K562 (cell line): Measurements from ENCODE around the gene MEAK7. TPM values are rescaled to one million over a fixed set of nuclear protein-coding genes. Genes with fewer than 3 reads are reported as not detected.

Experiments
- ADNP ChIP-seq: fragments of 200-800 bp; sonication (Bioruptor generic); IDR thresholded peaks from 2 replicates; pipeline ENCODE4 v1.6.1; 2016; ENCODE audit warnings: missing genetic modification characterization, missing compliant biosample characterization
- BCOR ChIP-seq: fragments of 450-650 bp; IDR thresholded peaks from 2 replicates; pipeline ENCODE4 v1.6.1; 2016
- EWSR1 ChIP-seq: fragments of 450-650 bp; IDR thresholded peaks from 2 replicates; pipeline ENCODE4 v1.6.1; 2018; ENCODE audit warnings: borderline replicate concordance, mild to moderate bottlenecking, low read depth, moderate library complexity; ENCODE audit not compliant: partially characterized antibody
- KDM1A ChIP-seq, 2 experiments: fragments of 450-650 bp; IDR thresholded peaks; 2 replicates each; pipeline ENCODE4 v1.6.1; 2016; ENCODE audit warnings: mild to moderate bottlenecking in 2 of 2
- L3MBTL2 ChIP-seq: fragments of 450-650 bp; IDR thresholded peaks from 2 replicates; pipeline ENCODE4 v1.6.1; 2016; ENCODE audit warnings: mild to moderate bottlenecking, moderate library complexity
- MTA1 ChIP-seq: fragments of 450-650 bp; IDR thresholded peaks from 2 replicates; pipeline ENCODE4 v1.6.1; 2017; ENCODE audit warnings: borderline replicate concordance
- MTF1 ChIP-seq: fragments of 250-450 bp; sonication (Bioruptor Pico); IDR thresholded peaks from 2 replicates; pipeline ENCODE4 v1.9.0; 2021; ENCODE audit warnings: moderate library complexity, mild to moderate bottlenecking, inconsistent platforms, borderline replicate concordance
- MYNN ChIP-seq, 2 experiments: sonication (generic); formaldehyde crosslinking in 1 of 2; IDR thresholded peaks; 2 replicates each; pipeline versions ENCODE4 v1.5.0 to v1.6.1; 2016 to 2020; ENCODE audit warnings: antibody characterized with exemption in 1 of 2, missing genetic modification reagents in 1 of 2
- NELFE ChIP-seq: IDR thresholded peaks from 2 replicates; pipeline ENCODE4 v1.6.1; 2011; ENCODE audit warnings: mild to moderate bottlenecking; ENCODE audit not compliant: insufficient read depth, insufficient read length
- RBM25 ChIP-seq: fragments of 200-400 bp; formaldehyde crosslinking; IDR thresholded peaks from 2 replicates; pipeline ENCODE4 v1.6.1; 2018; ENCODE audit warnings: low read length, low read depth, moderate library complexity; ENCODE audit not compliant: severe bottlenecking
- SMARCA4 ChIP-seq: fragments of 450-650 bp; IDR thresholded peaks from 2 replicates; pipeline ENCODE4 v1.6.1; 2016
- SMARCA5 ChIP-seq: fragments of 450-650 bp; IDR thresholded peaks from 2 replicates; pipeline ENCODE4 v1.6.1; 2016
- SNIP1 ChIP-seq: fragments of 450-650 bp; IDR thresholded peaks from 2 replicates; pipeline ENCODE4 v1.7.1; 2017; ENCODE audit warnings: low read depth, mild to moderate bottlenecking
- SRF ChIP-seq, 2 experiments: fragments of 250-450, 450-650 bp in 1 of 2; sonication (Bioruptor Pico) in 1 of 2; sonication (generic) in 1 of 2; formaldehyde crosslinking; IDR thresholded peaks; 2 replicates each; pipeline versions ENCODE4 v1.5.0 to v1.5.1; 2020 to 2022; ENCODE audit warnings: mild to moderate bottlenecking in 1 of 2, missing genetic modification reagents in 1 of 2
- ZNF398 ChIP-seq: fragments of 250-450 bp; sonication (Bioruptor Pico); IDR thresholded peaks from 2 replicates; pipeline ENCODE4 v1.8.0; 2021; ENCODE audit warnings: moderate library complexity, mild to moderate bottlenecking, inconsistent platforms
- ZNF830 ChIP-seq: fragments of 250-450 bp; sonication (Bioruptor Pico); IDR thresholded peaks from 2 replicates; pipeline ENCODE4 v1.5.0; 2021; ENCODE audit warnings: mild to moderate bottlenecking
- polyA plus RNA-seq, 8 experiments: library from polyadenylated mRNA; depleted of rRNA in 4 of 8; stranded (reverse) in 5 of 8; unstranded in 3 of 8; fragments of >200 nt; fragmentation: Nextera tagmentation in 2 of 8; fragmentation: Illumina TruSeq in 1 of 8; extraction: Ambion mirVana in 2 of 8; extraction: Trizol in 1 of 8; gene quantifications; 2 replicates each; pipeline versions ENCODE4 v1.2.1 to v1.2.3, GENCODE V29; 2011 to 2014; ENCODE audit warnings: inconsistent platforms in 1 of 8, missing spikeins in 1 of 8
- total RNA-seq, 7 experiments: library from RNA; depleted of rRNA in 6 of 7; stranded (reverse); fragments of >200 nt in 6 of 7; fragmentation: Illumina TruSeq in 2 of 7; extraction: Trizol in 2 of 7; gene quantifications; 2 replicates each; pipeline versions ENCODE4 v1.2.1 to v1.2.3, GENCODE V29; 2011 to 2021; ENCODE audit warnings: low replicate concordance in 1 of 7
- TF ChIP-seq, protein P1 (sequence below): fragments of 250-450 bp; sonication (Bioruptor Pico); IDR thresholded peaks from 2 replicates; pipeline ENCODE4 v1.8.0; 2021; ENCODE audit warnings: borderline replicate concordance, mild to moderate bottlenecking, moderate library complexity; ENCODE audit not compliant: poor library complexity, severe bottlenecking

Gene MEAK7
- total and polyA plus RNA-seq, 9 of the 15 experiments (the other 6 are each of a cell fraction or from before 2014, with no cell fraction given), result 1.4 to 14.5 (median 6.3) TPM

- TF ChIP-seq ZNF398 (no peak), KDM1A (IDR thresholded peaks at IDR 0.05) (peak; percentile 42 to 61; a peak in 3 of 4 replicates), L3MBTL2 (0 out of 2 replicates have a peak, but pooled peaks have one; percentile 13), MTA1 (no peak), MTF1 (CRISPR knock-in tag) (no peak), RBM25 (peak; percentile 71), SRF (CRISPR knock-in tag; IDR thresholded peaks at IDR 0.05) (peak; percentile 56 to 93; a peak in 3 of 4 replicates), EWSR1 (no peak), SMARCA4 (no peak), NELFE (no peak), SNIP1 (no peak), MYNN (IDR thresholded peaks at IDR 0.05) (0 out of 2 replicates have a peak, but pooled peaks have one; percentile 46), MYNN (CRISPR knock-in tag; IDR thresholded peaks at IDR 0.05) (no peak), SMARCA5 (0 out of 2 replicates have a peak, but pooled peaks have one; percentile 29), ADNP (tag) (peak; percentile 53; the same call in 1 of the 2 replicates), ZNF830 (CRISPR knock-in tag) (no peak), BCOR (peak; percentile 81)
- TF ChIP-seq, protein P1, sequence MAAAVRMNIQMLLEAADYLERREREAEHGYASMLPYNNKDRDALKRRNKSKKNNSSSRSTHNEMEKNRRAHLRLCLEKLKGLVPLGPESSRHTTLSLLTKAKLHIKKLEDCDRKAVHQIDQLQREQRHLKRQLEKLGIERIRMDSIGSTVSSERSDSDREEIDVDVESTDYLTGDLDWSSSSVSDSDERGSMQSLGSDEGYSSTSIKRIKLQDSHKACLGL (CRISPR knock-in tag), result no peak
Measured at GRCh38 chr16:84514874-84515835, 10.7 kb upstream of the MEAK7 start (continued).
